ENCODE measurements around the gene GART. TPM values are rescaled to one million over a fixed set of nuclear protein-coding genes. Genes with fewer than 3 reads are reported as not detected.

The GART gene
- total and polyA plus RNA-seq, 2 of the 4 experiments (the other 2 are of a cell fraction) = 29.9 to 73.8 TPM

DNA sequence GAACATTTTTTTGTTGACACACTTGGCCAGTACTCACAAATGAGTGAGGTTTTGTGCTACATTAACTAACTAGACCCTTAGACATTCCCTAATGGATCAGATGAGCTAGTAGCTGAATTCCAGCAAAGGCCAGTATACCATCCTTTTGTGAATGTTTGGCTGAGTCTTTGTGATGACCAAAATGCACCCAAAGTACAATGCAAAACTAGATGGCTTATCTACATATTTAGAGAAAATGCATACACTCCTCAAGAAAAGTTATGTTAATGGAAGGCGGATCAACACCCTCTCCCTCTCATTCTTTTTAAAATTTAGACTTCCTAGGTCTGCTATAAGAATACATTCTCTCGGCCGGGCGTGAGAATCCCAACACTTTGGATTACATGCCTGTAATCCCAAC is 30.3 kb downstream of the GART start:
- H2AK5ac ChIP-seq (ENCODE audit: low read depth, low read length) = no peak overlapping the region
- no peak overlapping the region for H2AFZ ChIP-seq (replicated peaks; ENCODE audit: low read length, poor library complexity)
- H2BK20ac ChIP-seq (ENCODE audit: low read depth, low read length) = no peak overlapping the region
- no peak for DNase-seq
- peaks cover 38% of the 10 kb centered on the region for H3K36me3 ChIP-seq (ENCODE audit: control insufficient read depth, insufficient read depth, low read length)
- TF ChIP-seq RFX5 (IDR thresholded peaks at IDR 0.05; ENCODE audit: low read depth, low read length) = no peak
- no peak for TF ChIP-seq CTCF (conservative IDR thresholded peaks at IDR 0.05; ENCODE audit: low read depth, low read length)
- no peak for TF ChIP-seq POLR2A (IDR thresholded peaks at IDR 0.05; ENCODE audit: low read depth, low read length)
- TF ChIP-seq RCOR1 (IDR thresholded peaks at IDR 0.05; ENCODE audit: insufficient replicate concordance, low read length) = no peak
- TF ChIP-seq MAZ (IDR thresholded peaks at IDR 0.05; ENCODE audit: borderline replicate concordance, low read depth, low read length) = no peak
- TF ChIP-seq RAD21 (IDR thresholded peaks at IDR 0.05; ENCODE audit: low read length) = no peak
- TF ChIP-seq FOS (IDR thresholded peaks at IDR 0.05; ENCODE audit: low read depth, low read length) = no peak
- TF ChIP-seq MXI1 (IDR thresholded peaks at IDR 0.05; ENCODE audit: borderline replicate concordance, low read depth, low read length) = no peak
- no peak for TF ChIP-seq CEBPB (IDR thresholded peaks at IDR 0.05; ENCODE audit: low read depth, low read length)
- no peak for TF ChIP-seq NFE2L2 (IDR thresholded peaks at IDR 0.05; ENCODE audit: low read depth, low read length)
- no peak for TF ChIP-seq CHD1 (IDR thresholded peaks at IDR 0.05; ENCODE audit: low read depth, low read length)
- TF ChIP-seq, protein P1, sequence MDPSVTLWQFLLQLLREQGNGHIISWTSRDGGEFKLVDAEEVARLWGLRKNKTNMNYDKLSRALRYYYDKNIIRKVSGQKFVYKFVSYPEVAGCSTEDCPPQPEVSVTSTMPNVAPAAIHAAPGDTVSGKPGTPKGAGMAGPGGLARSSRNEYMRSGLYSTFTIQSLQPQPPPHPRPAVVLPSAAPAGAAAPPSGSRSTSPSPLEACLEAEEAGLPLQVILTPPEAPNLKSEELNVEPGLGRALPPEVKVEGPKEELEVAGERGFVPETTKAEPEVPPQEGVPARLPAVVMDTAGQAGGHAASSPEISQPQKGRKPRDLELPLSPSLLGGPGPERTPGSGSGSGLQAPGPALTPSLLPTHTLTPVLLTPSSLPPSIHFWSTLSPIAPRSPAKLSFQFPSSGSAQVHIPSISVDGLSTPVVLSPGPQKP (IDR thresholded peaks at IDR 0.05; ENCODE audit: borderline replicate concordance, low read depth, low read length) = no peak
- no peak for TF ChIP-seq SMC3 (IDR thresholded peaks at IDR 0.05; ENCODE audit: low read depth, low read length)
- TF ChIP-seq MAFK (IDR thresholded peaks at IDR 0.05; ENCODE audit: low read depth, low read length) = no peak
- no peak overlapping the region for H4K91ac ChIP-seq (ENCODE audit: insufficient read depth, low read depth, low read length)
- H3K4me2 ChIP-seq (ENCODE audit: low read depth, low read length) = no peak overlapping the region
- H4K5ac ChIP-seq (ENCODE audit: low read depth, low read length) = no peak overlapping the region
- no peak overlapping the region for H3K14ac ChIP-seq (replicated peaks; ENCODE audit: low read depth, low read length)
- no CpG with 5 or more reads among the region's 4 CpGs for WGBS, 2 experiments (ENCODE audit: extremely low coverage in 2 of 2, insufficient read length in 1 of 2)
- H3K18ac ChIP-seq (ENCODE audit: low read depth, low read length) = no peak overlapping the region
- no peak overlapping the region for H2AK9ac ChIP-seq (replicated peaks; ENCODE audit: low read depth, low read length, poor library complexity)
- no peak for ATAC-seq (ENCODE audit: low read depth)
- H3K56ac ChIP-seq (ENCODE audit: extremely low read depth, insufficient read depth, low read length) = no peak overlapping the region
- no peak overlapping the region for H2BK120ac ChIP-seq (ENCODE audit: low read depth, low read length)
- POLR2A ChIA-PET (ENCODE audit: unreplicated experiment) = interaction anchor here (0.9 kb wide), 1 partner anchor 32 kb away, joined by 4 read pairs; no protein-coding TSS in a partner anchor
- intact Hi-C loops (cut with micrococcal nuclease) = no loop called here
- no peaks in the 10 kb centered on the region for H3K9me3 ChIP-seq (ENCODE audit: control insufficient read depth, insufficient read depth, low read length)
- in situ Hi-C loops (cut with MboI; ENCODE audit: low sequenced_read_pairs) = no loop called here
- dilution Hi-C loops (cut with HindIII; ENCODE audit: low sequenced_read_pairs, unreplicated experiment) = no loop called here
- no TSS peak for BruUV-seq (replicated peaks)
- H3K4me3 ChIP-seq (ENCODE audit: insufficient read depth, low read depth, low read length) = no peak overlapping the region
- no peak overlapping the region for H3K27ac ChIP-seq (ENCODE audit: insufficient read depth, low read length)
- H3K4ac ChIP-seq (ENCODE audit: low read depth, low read length) = no peak overlapping the region
- H4K20me1 ChIP-seq (ENCODE audit: insufficient read depth, low read length) = no peaks in the 10 kb centered on the region
- no peaks in the 10 kb centered on the region for H3K9me1 ChIP-seq (ENCODE audit: insufficient read depth, low read length)
- no peaks in the 10 kb centered on the region for H3K79me1 ChIP-seq (ENCODE audit: low read depth in 1 of 2, low read length in 2 of 2)
- H3K27me3 ChIP-seq (ENCODE audit: control insufficient read depth, insufficient read depth, low read length) = no peaks in the 10 kb centered on the region
- H2BK15ac ChIP-seq (ENCODE audit: low read depth, low read length) = no peak overlapping the region
- no peak overlapping the region for H2BK5ac ChIP-seq (ENCODE audit: low read depth, low read length, poor library complexity, severe bottlenecking)
- no peak overlapping the region for H4K8ac ChIP-seq (ENCODE audit: low read depth in 2 of 2, low read length in 2 of 2)
- H3K4me1 ChIP-seq (ENCODE audit: control insufficient read depth, insufficient read depth, low read length) = peaks cover 7% of the 10 kb centered on the region; the same call in 1 of the 2 replicates
- no peak overlapping the region for H3K9ac ChIP-seq (ENCODE audit: low read depth, low read length)
- no peak overlapping the region for H3K23ac ChIP-seq (ENCODE audit: low read depth, low read length)
- CTCF ChIA-PET = interaction anchor here (1.4 kb wide), 1 partner anchor 23 kb away, joined by 5 read pairs; no protein-coding TSS in a partner anchor

Measured in IMR-90 (cell line).